Kidney capillary endothelial cell (primary cell): Measurements from ENCODE around the gene LRRC74A.

Source experiments
- DNase-seq: peaks from one replicate; pipeline ENCODE4 v3.0.0-alpha.2; 2018; ENCODE audit warnings: low spot score

Gene LRRC74A

GRCh38 chr14:76855066-76855465 lies 28.9 kb downstream of the LRRC74A start:
- no peak for DNase-seq

DNA sequence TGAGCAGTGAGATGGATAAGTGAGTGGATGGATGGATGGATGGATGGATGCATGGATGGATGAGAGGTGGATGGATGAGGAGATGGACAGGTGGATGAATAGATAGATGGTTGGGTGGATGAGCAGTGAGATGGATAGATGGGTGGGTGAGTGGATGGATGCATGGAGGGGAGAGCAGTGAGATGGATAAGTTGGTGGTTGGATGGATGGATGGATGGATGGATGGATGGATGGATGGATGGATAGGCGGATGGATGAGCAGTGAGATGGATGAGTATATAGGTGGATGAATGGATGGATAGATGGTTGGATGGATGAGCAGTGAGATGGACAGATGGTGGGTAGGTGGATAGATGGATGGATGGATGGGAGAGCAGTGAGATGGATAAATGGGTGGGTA lies 30.6 kb downstream of the LRRC74A start:
- DNase-seq: no peak

GRCh38 chr14:76861574-76862255 lies 35.5 kb downstream of the LRRC74A start:
- no peak for DNase-seq

DNA sequence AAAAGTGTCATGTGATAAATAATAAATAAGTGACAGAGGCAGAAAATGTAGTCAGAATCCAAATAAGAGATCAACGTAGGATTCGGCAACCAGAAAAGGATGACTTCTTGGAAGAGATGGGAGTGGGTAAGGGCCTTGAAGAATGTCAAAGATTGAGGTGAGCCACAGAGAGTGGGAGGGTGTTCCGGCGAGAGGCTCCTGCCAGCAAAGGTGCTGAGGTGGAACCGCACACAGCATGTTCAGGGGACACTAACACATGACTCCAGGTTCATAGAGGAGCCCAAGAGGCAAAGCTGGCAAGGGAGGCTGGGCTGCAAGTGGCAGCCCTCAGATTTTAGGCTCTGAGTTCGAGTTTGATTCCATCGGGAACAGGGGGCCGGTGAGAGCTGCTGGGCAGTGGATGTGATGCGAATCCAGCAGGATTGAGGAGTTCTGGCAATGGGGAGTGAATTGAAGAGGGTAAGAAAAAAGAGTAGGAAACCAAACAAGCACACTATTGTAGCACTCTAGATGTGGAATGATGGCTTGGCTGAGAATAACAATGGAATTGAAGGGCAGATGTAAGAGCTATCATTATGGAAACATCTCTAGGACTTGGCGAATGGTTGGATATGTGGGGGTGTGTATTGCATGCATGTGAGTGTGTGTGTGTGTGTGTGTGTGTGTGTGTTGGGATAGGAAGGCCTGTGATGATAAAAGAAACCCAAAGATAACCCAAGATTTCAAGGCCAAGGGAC lies 36.5 kb downstream of the LRRC74A start:
- DNase-seq: no peak

- DNase-seq: peak; percentile 51
Observed at GRCh38 chr14:76863724-76864407, 37.7 kb downstream of the LRRC74A start.

- no peak for DNase-seq
Observed at GRCh38 chr14:76866456-76866855, 40.2 kb downstream of the LRRC74A start.

DNA sequence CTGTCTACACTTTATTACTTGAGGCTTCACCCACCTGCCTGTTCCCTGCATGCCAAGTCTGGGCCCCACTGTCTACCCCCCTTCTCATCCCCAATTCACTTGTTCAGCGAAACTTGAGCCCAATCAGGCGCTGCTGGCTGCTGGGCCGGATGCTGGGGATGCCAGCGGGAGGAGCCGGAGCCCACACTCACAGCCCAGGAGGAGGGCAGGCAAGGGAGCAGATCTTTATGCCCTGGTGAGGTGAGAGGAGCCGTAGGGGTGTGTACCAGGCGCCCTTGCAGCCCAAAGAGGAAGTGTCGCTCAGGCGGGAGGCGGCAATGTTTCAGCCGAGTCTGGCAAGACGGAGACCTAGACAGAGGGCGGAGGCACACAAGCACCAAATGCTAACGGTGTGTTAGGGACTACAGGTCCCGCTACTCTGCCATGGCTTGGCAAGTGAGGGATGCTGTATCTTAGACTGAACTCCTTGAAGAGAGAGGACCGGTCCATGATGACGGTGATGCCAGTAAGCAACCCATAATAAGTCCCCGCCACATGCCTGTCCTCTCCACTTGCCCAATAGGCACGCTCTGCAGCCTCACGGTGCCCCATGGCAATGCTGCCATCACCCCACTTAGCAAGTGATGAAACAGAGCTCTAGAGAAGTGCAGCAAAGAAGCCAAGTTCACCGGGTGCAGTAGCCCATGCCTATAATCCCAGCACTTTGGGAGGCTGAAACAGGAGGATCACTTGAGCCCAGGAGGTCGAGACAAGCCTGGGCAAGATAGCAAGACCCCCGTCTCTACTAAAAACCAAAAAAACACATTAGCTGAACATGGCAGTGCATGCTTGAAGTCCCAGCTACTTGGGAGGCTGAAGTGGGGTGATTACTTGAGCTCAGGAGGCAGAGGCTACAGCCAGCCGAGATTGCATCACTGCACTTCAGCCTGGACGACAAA lies 41.6 kb downstream of the LRRC74A start:
- DNase-seq: no peak

DNA sequence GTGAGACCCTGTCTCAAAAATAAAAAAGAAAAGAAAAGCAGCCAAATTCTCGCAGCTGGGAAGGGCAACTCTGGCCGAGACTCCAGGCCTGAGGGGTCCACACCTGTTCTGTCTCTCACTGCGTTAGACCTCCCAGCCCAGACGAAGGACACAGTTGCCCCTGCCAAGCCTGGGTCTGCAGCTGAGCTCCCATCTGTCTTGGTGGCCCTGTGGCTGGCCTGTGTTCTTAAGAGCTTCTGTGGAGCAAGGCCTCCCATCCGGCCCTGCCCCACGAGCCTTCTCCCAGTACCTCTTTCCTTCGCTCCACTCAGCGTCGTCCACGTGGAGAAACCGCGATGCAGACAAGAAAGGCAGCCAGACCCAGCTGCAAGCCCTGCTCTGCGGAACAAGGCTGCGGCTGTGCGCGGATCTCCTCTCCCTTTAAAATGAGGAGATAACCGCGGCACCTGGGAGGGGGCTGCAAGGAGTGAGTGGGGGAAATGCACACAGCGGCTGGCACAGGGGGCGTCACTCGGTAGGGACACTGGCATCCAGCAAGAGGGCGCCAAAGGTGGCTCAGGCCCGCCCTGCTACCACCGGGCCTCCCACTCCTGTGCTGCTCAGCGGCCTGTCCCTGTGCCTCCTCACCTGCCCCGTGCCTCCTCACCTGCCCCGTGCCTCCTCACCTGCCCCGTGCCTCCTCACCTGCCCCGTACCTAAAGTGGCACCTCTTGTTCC lies 42.4 kb downstream of the LRRC74A start:
- DNase-seq: no peak

GRCh38 chr14:76870166-76870565 lies 44.0 kb downstream of the LRRC74A start:
- DNase-seq: no peak

DNA sequence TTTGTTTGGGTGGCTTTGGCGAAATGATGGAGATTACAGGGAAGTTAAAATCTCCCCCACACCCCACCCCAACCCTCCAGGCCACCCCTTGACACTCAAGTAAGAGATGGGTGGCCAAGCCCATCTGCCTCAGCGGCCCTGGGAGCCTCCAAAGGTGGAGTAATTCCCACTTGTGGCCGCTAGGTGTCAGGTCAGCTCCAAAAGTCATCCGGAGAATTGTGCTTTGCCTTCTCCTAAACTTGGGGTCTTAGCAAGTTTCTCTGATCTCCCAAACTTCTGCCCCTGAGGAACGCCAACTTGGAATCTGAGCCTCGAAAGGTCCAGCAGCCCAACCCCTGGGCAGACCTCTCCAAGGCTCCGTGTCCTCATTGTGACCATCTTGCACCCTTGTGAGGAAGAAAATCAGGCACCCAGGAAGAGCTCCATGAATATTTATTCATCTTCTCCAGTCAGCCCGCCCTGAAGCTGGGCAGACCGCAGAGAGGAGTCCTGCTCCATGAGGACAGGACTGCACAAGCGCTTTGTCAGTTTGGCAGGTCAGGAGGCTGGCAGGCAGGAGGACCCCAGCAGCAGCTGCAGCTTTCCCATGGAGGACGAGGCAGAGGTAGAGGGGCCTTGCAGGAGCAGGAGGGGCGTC lies 46.7 kb downstream of the LRRC74A start:
- DNase-seq: peak; percentile 48

GRCh38 chr14:76874734-76875133 lies 48.5 kb downstream of the LRRC74A start:
- no peak for DNase-seq

- peak; percentile 83 for DNase-seq
Observed at GRCh38 chr14:76876076-76876475, 49.9 kb downstream of the LRRC74A start.

DNA sequence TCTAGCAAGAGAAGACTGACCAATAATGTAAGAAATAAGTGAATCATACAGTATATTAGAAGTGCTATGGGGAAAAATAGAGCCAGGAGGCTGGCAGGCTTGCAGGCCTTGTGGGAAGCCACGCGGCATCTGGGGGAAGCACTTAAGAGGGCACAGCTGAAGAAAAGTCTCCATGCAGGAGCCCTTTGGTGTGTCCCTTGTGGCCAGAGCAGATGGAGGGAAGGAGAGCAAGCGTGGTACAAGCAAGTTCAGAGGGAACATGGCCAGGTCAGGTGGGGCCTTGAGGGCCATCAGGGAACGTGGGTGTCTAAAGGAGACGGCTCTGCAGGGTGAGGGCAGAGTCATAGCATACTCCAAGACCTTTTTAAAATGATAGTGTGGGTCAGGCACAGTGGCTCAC lies 51.7 kb downstream of the LRRC74A start:
- DNase-seq: no peak

DNA sequence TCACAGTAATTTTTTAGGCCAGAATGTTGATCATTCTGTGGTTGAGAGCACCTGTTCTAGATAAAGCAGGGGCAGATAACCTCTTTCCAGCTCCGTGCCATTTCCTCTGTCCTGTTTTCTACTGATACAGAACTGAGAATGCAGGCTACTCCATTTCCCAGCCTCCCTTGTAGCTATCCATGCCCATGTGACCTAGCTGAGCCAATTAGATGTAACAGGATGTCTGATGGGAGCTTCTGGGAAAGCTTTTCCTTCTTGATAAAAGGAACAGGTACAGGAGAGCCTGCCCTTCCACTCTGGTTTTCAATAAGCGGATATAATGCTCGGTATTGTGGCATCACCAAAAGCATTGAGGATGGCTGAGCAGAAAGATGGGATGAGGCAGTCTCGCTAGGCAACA lies 54.2 kb downstream of the LRRC74A start:
- no peak for DNase-seq

GRCh38 chr14:76881348-76881747 lies 55.1 kb downstream of the LRRC74A start:
- no peak for DNase-seq

DNA sequence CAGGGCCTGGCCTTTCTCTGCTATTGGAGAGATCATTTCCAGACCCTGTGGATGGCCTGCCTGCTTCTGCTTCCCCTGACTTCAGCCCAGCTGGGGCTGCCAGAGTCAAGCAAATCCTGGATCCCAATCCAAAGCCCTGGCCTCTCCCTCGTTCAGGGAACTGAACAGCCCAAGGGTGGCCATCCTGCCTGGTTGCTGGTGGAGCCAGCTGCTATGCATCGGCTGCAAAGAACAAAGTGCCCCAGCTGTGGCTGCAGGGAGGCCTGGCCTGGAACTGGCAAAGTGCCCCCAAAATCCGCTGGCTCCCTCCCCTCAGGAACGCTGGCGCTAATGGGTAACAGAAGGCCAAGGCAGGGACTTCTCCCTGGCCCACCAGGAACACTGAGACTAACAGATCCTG lies 56.4 kb downstream of the LRRC74A start:
- DNase-seq: no peak

DNA sequence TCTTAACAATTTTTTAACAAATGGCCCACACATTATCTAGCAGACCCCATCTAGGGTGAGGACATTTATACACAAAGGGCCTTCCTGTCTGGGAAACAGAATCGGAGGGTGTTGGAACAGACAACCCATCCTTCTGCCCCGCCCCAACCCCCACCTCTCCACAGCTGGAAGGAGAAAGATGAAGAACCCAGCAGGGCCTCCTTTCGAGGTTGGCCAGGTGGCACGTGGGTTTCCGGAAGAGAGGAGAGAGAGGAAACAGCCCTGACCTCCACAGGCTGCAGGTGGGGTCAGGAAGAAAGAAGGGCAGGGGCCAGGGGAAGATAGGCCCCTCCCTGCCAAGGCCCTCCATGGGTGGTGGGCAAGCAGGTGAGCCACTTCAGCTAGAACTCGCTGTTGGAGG lies 57.2 kb downstream of the LRRC74A start:
- no peak for DNase-seq

DNA sequence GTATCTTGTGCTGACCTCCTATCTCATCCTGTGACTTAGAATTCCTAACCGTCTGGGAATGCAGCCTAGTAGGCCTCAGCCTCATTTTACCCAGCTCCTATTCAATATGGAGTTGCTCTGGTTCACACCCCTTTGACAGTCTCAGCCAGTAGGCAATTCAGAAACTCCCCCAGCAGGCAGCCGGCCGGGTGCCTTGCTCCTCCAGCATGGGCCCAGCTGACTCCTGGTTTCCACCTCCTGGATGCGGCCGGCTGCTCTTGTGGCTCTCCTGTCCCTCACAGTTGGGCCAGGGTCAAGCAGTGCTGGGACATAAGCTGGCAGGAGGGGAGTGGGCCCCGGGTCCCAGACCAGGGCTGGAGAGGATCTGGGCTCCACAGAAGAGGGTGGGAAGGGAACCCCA lies 58.2 kb downstream of the LRRC74A start:
- DNase-seq: no peak

- no peak for DNase-seq
Observed at GRCh38 chr14:76884853-76885276, 58.7 kb downstream of the LRRC74A start.

DNA sequence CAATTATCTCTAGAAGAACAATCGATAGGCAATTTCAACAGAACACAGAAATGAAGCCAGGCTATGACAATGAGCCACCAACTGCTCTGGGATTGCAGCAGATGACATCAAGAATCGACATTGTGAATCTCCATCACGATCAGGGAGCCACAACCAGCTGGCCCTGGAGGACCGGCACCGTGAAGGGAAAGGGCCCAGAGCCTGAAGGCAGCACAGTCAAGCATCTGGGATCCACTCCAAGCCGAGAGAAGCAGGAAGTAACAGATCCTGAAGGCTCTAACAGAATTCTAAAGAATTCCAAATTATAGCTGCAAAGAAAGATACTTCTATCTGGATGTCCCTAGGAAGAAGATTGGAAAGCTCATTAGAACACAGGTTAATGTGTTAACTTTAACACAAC lies 61.0 kb downstream of the LRRC74A start:
- DNase-seq: no peak

GRCh38 chr14:76891391-76891790 lies 65.2 kb downstream of the LRRC74A start:
- DNase-seq: no peak
